GM23338 (cell line): ENCODE measurements around the gene NTRK1. TPM values are rescaled to one million over a fixed set of nuclear protein-coding genes. Genes with fewer than 3 reads are reported as not detected.

Experiments
- ATAC-seq: fragments of 200-7000 bp; cut with Tn5 transposase; 3 replicates; pipeline ENCODE4 v1.9.1; 2020
- DNase-seq: peaks from one replicate; pipeline ENCODE4 v3.0.0-alpha.2; 2015; ENCODE audit warnings: low spot score
- H2AFZ ChIP-seq: fragments of 200-600 bp; sonication (generic); 2 replicates; pipeline ENCODE4 v1.8.0; 2016; ENCODE audit warnings: antibody characterized with exemption, mild to moderate bottlenecking, moderate library complexity
- H3F3A ChIP-seq: fragments of 200-600 bp; sonication (generic); replicated peaks from 2 replicates; pipeline ENCODE4 v1.8.0; 2017; ENCODE audit warnings: antibody characterized with exemption, mixed run types, low read depth
- H3K27ac ChIP-seq: fragments of 200-600 bp; sonication (generic); 2 replicates; pipeline ENCODE4 v1.6.1; 2016; ENCODE audit warnings: low read depth
- H3K27me3 ChIP-seq: fragments of 200-600 bp; sonication (generic); 2 replicates; pipeline ENCODE4 v1.8.0; 2016; ENCODE audit warnings: mild to moderate bottlenecking, mixed run types, moderate library complexity; ENCODE audit not compliant: insufficient read depth
- H3K36me3 ChIP-seq: fragments of 200-600 bp; sonication (generic); 2 replicates; pipeline ENCODE4 v1.8.0; 2016; ENCODE audit warnings: mild to moderate bottlenecking; ENCODE audit not compliant: insufficient read depth
- H3K4me1 ChIP-seq: fragments of 200-600 bp; sonication (generic); 2 replicates; pipeline ENCODE4 v1.8.0; 2016; ENCODE audit warnings: mild to moderate bottlenecking, moderate library complexity; ENCODE audit not compliant: insufficient read depth
- H3K4me2 ChIP-seq: fragments of 200-600 bp; sonication (generic); 2 replicates; pipeline ENCODE4 v1.7.1; 2017; ENCODE audit warnings: mixed run types
- H3K4me3 ChIP-seq: fragments of 200-600 bp; sonication (generic); 2 replicates; pipeline ENCODE4 v1.6.1; 2016; ENCODE audit warnings: mixed run types
- H3K79me2 ChIP-seq: fragments of 200-600 bp; sonication (generic); replicated peaks from 2 replicates; pipeline ENCODE4 v1.8.0; 2017; ENCODE audit warnings: mild to moderate bottlenecking; ENCODE audit not compliant: insufficient read depth
- H3K9me2 ChIP-seq: fragments of 200-600 bp; sonication (generic); 2 replicates; pipeline ENCODE4 v1.8.0; 2017; ENCODE audit not compliant: insufficient read depth
- H4K20me1 ChIP-seq: fragments of 200-600 bp; sonication (generic); replicated peaks from 2 replicates; pipeline ENCODE4 v1.8.0; 2017; ENCODE audit warnings: mild to moderate bottlenecking; ENCODE audit not compliant: insufficient read depth
- H3K27ac Mint-ChIP-seq: 2 replicates; pipeline ENCODE4 v1.8.0; 2020; ENCODE audit warnings: inconsistent platforms, mild to moderate bottlenecking, moderate library complexity, mixed read lengths
- H3K27me3 Mint-ChIP-seq: 3 replicates; pipeline ENCODE4 v1.8.0; 2022; ENCODE audit warnings: low read depth, mild to moderate bottlenecking, moderate library complexity, mixed read lengths, inconsistent platforms; ENCODE audit not compliant: insufficient read depth, poor library complexity
- H3K36me3 Mint-ChIP-seq: 3 replicates; pipeline ENCODE4 v1.8.0; 2021; ENCODE audit warnings: low read depth, mild to moderate bottlenecking, inconsistent platforms, moderate library complexity, mixed read lengths
- H3K4me1 Mint-ChIP-seq: 3 replicates; pipeline ENCODE4 v1.8.0; 2020; ENCODE audit warnings: mild to moderate bottlenecking, inconsistent platforms, mixed read lengths
- H3K4me3 Mint-ChIP-seq: 3 replicates; pipeline ENCODE4 v1.8.0; 2021; ENCODE audit warnings: moderate library complexity, mild to moderate bottlenecking, inconsistent platforms, mixed read lengths
- H3K9me3 Mint-ChIP-seq: 3 replicates; pipeline ENCODE4 v1.8.0; 2020; ENCODE audit warnings: moderate library complexity, mild to moderate bottlenecking, inconsistent platforms, mixed read lengths
- EZH2 ChIP-seq: fragments of 200-600 bp; sonication (generic); IDR thresholded peaks from one replicate; pipeline ENCODE4 v1.8.0; 2017; ENCODE audit warnings: antibody characterized with exemption, mild to moderate bottlenecking, low read depth; ENCODE audit not compliant: unreplicated experiment
- EZH2phosphoT487 ChIP-seq: fragments of 200-600 bp; sonication (generic); IDR thresholded peaks from one replicate; pipeline ENCODE4 v1.8.1; 2018; ENCODE audit warnings: antibody characterized with exemption; ENCODE audit not compliant: unreplicated experiment
- JUNB ChIP-seq: IDR thresholded peaks from one replicate; pipeline ENCODE4 v1.6.1; 2016; ENCODE audit warnings: antibody characterized with exemption; ENCODE audit not compliant: unreplicated experiment
- POLR2AphosphoS5 ChIP-seq: IDR thresholded peaks from 2 replicates; pipeline ENCODE4 v1.6.1; 2016; ENCODE audit warnings: antibody characterized with exemption, low read depth
- STAT1 ChIP-seq: IDR thresholded peaks from one replicate; pipeline ENCODE4 v1.6.1; 2016; ENCODE audit warnings: antibody characterized with exemption; ENCODE audit not compliant: unreplicated experiment
- ZNF114 ChIP-seq: fragments of 250-450 bp; sonication (Bioruptor Pico); IDR thresholded peaks from 2 replicates; pipeline ENCODE4 v1.5.0; 2020; ENCODE audit warnings: mild to moderate bottlenecking, moderate library complexity
- ZNF331 ChIP-seq: fragments of 250-450 bp; sonication (Bioruptor Pico); IDR thresholded peaks from 2 replicates; pipeline ENCODE4 v1.5.0; 2020; ENCODE audit warnings: low read depth, mild to moderate bottlenecking, moderate library complexity
- polyA plus RNA-seq: library from polyadenylated mRNA; unstranded; fragments of >200 nt; fragmentation: Nextera tagmentation; extraction: Ambion mirVana; gene quantifications from 2 replicates; pipeline ENCODE4 v1.2.1, GENCODE V29; 2016
- total RNA-seq: library from RNA; depleted of rRNA; stranded (reverse); fragments of >200 nt; shearing (Covaris generic); gene quantifications from 2 replicates; pipeline ENCODE4 v1.2.3, GENCODE V29; 2014
- TF ChIP-seq, protein P1 (sequence below): IDR thresholded peaks from one replicate; pipeline ENCODE4 v1.6.1; 2018; ENCODE audit warnings: antibody characterized with exemption; ENCODE audit not compliant: unreplicated experiment
- TF ChIP-seq, protein P2 (sequence below): fragments of 250-450 bp; sonication (Bioruptor Pico); IDR thresholded peaks from 2 replicates; pipeline ENCODE4 v1.5.0; 2020; ENCODE audit warnings: mild to moderate bottlenecking, moderate library complexity
- TF ChIP-seq, protein P3 (sequence below): IDR thresholded peaks from 2 replicates; pipeline ENCODE4 v1.6.1; 2016; ENCODE audit warnings: antibody characterized with exemption
- TF ChIP-seq, protein P4 (sequence below), 2 experiments: fragments of 200-600 bp in 1 of 2; sonication (generic) in 1 of 2; conservative IDR thresholded peaks; 2 replicates each; pipeline versions ENCODE4 v1.5.1 to v1.6.1; 2016 to 2017; ENCODE audit warnings: antibody characterized with exemption in 2 of 2, low read depth in 2 of 2, mild to moderate bottlenecking in 2 of 2, moderate library complexity in 1 of 2

The NTRK1 gene
- total and polyA plus RNA-seq, 2 experiments from 2014 or later = 0.42 to 0.45 TPM

DNA sequence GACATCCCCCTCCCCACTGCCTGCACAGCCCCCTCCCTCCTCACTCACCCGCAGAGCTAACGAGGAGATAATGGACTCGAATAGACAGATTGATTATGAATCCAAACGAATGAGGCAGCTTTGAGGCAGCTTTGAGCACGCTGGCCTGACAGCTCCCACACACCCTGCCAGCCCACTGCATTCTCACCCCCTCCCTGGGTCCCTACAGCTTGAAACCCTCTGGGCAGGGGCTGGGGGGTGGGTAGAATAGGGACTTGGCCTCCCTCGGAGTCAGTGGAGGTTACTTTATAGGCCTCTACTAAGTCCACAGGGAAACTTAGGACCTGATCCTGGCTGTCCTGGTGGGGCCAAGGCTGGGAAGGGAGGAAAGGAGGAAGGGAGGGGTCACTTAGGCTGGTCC, 1.9 kb downstream of the NTRK1 start (continued):
- TF ChIP-seq, protein P1, sequence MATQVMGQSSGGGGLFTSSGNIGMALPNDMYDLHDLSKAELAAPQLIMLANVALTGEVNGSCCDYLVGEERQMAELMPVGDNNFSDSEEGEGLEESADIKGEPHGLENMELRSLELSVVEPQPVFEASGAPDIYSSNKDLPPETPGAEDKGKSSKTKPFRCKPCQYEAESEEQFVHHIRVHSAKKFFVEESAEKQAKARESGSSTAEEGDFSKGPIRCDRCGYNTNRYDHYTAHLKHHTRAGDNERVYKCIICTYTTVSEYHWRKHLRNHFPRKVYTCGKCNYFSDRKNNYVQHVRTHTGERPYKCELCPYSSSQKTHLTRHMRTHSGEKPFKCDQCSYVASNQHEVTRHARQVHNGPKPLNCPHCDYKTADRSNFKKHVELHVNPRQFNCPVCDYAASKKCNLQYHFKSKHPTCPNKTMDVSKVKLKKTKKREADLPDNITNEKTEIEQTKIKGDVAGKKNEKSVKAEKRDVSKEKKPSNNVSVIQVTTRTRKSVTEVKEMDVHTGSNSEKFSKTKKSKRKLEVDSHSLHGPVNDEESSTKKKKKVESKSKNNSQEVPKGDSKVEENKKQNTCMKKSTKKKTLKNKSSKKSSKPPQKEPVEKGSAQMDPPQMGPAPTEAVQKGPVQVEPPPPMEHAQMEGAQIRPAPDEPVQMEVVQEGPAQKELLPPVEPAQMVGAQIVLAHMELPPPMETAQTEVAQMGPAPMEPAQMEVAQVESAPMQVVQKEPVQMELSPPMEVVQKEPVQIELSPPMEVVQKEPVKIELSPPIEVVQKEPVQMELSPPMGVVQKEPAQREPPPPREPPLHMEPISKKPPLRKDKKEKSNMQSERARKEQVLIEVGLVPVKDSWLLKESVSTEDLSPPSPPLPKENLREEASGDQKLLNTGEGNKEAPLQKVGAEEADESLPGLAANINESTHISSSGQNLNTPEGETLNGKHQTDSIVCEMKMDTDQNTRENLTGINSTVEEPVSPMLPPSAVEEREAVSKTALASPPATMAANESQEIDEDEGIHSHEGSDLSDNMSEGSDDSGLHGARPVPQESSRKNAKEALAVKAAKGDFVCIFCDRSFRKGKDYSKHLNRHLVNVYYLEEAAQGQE = no peak
- TF ChIP-seq ZNF114 (CRISPR knock-in tag) (no peak), ZNF331 (CRISPR knock-in tag) (no peak)

DNA sequence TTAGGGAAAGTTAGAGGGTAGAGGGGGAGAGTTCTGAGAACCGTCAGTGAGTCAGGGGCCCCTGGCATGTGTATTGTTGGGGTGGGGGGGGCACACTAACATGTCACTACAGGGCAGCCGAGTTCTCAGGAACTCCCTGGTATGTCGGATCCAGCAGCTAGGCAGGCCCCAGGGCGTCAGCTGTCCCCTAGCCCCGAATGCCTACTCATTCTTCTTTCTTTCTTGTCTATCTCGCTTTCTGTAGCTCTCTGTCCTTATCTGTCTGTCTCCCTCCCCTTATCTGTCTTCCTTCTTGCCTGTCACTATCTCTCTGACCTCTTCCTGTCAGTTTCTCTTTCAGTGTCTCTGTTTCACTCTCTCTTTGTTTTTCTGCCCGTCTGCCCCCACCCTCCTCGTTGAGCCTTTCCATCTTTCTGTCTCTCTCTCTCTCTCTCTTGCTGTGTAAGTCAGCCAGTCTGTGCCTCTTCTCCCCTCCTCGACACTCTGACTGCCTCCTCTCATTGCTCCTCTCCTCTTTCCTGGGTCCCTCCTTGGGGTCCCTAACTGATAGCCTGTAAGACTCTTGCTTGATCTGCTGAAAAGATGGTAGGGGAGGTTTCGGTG, 2.4 kb downstream of the NTRK1 start:
- Histone ChIP-seq H4K20me1 (peaks cover 5% of the 10 kb centered on the region; the same call in 1 of the 2 replicates), H3F3A (0 out of 2 replicates have a peak, but pooled peaks cover 3% of the 10 kb centered on the region), H3K27me3 (peaks cover 79% of the 10 kb centered on the region), H3K4me3 (no peak overlapping the region), H3K36me3 (no peaks in the 10 kb centered on the region), H3K27ac (no peak overlapping the region), H2AFZ (no peak overlapping the region), H3K4me1 (peaks cover 21% of the 10 kb centered on the region; the same call in 1 of the 2 replicates), H3K79me2 (no peaks in the 10 kb centered on the region), H3K9me2 (no peaks in the 10 kb centered on the region), H3K4me2 (no peak overlapping the region)
- peaks cover 36% of the 10 kb centered on the region for H3K4me1 Mint-ChIP-seq
- ATAC-seq (no peak), DNase-seq (no peak)
- H3K36me3 Mint-ChIP-seq = no peaks in the 10 kb centered on the region
- H3K27me3 Mint-ChIP-seq = peaks cover 68% of the 10 kb centered on the region
- no peak overlapping the region for H3K4me3 Mint-ChIP-seq
- H3K9me3 Mint-ChIP-seq = peaks cover 3% of the 10 kb centered on the region; the same call in 1 of the 3 replicates
- no peak overlapping the region for H3K27ac Mint-ChIP-seq
- TF ChIP-seq POLR2AphosphoS5 = no peak
- no peak for TF ChIP-seq ZNF114 (CRISPR knock-in tag)
- TF ChIP-seq EZH2 = no peak
- TF ChIP-seq, protein P2, sequence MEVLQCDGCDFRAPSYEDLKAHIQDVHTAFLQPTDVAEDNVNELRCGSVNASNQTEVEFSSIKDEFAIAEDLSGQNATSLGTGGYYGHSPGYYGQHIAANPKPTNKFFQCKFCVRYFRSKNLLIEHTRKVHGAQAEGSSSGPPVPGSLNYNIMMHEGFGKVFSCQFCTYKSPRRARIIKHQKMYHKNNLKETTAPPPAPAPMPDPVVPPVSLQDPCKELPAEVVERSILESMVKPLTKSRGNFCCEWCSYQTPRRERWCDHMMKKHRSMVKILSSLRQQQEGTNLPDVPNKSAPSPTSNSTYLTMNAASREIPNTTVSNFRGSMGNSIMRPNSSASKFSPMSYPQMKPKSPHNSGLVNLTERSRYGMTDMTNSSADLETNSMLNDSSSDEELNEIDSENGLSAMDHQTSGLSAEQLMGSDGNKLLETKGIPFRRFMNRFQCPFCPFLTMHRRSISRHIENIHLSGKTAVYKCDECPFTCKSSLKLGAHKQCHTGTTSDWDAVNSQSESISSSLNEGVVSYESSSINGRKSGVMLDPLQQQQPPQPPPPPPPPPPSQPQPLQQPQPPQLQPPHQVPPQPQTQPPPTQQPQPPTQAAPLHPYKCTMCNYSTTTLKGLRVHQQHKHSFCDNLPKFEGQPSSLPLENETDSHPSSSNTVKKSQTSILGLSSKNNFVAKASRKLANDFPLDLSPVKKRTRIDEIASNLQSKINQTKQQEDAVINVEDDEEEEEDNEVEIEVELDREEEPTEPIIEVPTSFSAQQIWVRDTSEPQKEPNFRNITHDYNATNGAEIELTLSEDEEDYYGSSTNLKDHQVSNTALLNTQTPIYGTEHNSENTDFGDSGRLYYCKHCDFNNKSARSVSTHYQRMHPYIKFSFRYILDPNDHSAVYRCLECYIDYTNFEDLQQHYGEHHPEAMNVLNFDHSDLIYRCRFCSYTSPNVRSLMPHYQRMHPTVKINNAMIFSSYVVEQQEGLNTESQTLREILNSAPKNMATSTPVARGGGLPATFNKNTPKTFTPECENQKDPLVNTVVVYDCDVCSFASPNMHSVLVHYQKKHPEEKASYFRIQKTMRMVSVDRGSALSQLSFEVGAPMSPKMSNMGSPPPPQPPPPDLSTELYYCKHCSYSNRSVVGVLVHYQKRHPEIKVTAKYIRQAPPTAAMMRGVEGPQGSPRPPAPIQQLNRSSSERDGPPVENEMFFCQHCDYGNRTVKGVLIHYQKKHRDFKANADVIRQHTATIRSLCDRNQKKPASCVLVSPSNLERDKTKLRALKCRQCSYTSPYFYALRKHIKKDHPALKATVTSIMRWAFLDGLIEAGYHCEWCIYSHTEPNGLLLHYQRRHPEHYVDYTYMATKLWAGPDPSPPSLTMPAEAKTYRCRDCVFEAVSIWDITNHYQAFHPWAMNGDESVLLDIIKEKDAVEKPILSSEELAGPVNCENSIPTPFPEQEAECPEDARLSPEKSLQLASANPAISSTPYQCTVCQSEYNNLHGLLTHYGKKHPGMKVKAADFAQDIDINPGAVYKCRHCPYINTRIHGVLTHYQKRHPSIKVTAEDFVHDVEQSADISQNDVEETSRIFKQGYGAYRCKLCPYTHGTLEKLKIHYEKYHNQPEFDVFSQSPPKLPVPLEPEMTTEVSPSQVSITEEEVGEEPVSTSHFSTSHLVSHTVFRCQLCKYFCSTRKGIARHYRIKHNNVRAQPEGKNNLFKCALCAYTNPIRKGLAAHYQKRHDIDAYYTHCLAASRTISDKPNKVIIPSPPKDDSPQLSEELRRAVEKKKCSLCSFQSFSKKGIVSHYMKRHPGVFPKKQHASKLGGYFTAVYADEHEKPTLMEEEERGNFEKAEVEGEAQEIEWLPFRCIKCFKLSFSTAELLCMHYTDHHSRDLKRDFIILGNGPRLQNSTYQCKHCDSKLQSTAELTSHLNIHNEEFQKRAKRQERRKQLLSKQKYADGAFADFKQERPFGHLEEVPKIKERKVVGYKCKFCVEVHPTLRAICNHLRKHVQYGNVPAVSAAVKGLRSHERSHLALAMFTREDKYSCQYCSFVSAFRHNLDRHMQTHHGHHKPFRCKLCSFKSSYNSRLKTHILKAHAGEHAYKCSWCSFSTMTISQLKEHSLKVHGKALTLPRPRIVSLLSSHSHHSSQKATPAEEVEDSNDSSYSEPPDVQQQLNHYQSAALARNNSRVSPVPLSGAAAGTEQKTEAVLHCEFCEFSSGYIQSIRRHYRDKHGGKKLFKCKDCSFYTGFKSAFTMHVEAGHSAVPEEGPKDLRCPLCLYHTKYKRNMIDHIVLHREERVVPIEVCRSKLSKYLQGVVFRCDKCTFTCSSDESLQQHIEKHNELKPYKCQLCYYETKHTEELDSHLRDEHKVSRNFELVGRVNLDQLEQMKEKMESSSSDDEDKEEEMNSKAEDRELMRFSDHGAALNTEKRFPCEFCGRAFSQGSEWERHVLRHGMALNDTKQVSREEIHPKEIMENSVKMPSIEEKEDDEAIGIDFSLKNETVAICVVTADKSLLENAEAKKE = no peak
- TF ChIP-seq, protein P3, sequence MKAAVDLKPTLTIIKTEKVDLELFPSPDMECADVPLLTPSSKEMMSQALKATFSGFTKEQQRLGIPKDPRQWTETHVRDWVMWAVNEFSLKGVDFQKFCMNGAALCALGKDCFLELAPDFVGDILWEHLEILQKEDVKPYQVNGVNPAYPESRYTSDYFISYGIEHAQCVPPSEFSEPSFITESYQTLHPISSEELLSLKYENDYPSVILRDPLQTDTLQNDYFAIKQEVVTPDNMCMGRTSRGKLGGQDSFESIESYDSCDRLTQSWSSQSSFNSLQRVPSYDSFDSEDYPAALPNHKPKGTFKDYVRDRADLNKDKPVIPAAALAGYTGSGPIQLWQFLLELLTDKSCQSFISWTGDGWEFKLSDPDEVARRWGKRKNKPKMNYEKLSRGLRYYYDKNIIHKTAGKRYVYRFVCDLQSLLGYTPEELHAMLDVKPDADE = no peak
- TF ChIP-seq JUNB = no peak
- TF ChIP-seq, protein P4, sequence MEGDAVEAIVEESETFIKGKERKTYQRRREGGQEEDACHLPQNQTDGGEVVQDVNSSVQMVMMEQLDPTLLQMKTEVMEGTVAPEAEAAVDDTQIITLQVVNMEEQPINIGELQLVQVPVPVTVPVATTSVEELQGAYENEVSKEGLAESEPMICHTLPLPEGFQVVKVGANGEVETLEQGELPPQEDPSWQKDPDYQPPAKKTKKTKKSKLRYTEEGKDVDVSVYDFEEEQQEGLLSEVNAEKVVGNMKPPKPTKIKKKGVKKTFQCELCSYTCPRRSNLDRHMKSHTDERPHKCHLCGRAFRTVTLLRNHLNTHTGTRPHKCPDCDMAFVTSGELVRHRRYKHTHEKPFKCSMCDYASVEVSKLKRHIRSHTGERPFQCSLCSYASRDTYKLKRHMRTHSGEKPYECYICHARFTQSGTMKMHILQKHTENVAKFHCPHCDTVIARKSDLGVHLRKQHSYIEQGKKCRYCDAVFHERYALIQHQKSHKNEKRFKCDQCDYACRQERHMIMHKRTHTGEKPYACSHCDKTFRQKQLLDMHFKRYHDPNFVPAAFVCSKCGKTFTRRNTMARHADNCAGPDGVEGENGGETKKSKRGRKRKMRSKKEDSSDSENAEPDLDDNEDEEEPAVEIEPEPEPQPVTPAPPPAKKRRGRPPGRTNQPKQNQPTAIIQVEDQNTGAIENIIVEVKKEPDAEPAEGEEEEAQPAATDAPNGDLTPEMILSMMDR (conservative IDR thresholded peaks at IDR 0.05; ENCODE audit: low read depth in 2 of 2) = no peak
- no peak for TF ChIP-seq ZNF331 (CRISPR knock-in tag)
- TF ChIP-seq STAT1 = no peak
- TF ChIP-seq EZH2phosphoT487 = no peak
